WTC11 (cell line): Measurements from ENCODE around the gene LARP4. TPM values are rescaled to one million over a fixed set of nuclear protein-coding genes. Genes with fewer than 3 reads are reported as not detected.
"Not testable (repeated sequence)": the region's sequence is repeated elsewhere in the genome, so short reads cannot be mapped to it uniquely, and the experiment has no call there.

Experiments
- ATAC-seq: fragments of 200-7000 bp; cut with Tn5 transposase; 2 replicates; pipeline ENCODE4 v1.10.0; 2021; ENCODE audit warnings: mild to moderate bottlenecking, moderate library complexity
- CTCF ChIA-PET: fragments of 300-600 bp; sonication (Branson Sonifier 250); formaldehyde crosslinking; loops from one replicate; lab custom pipeline; 2021; ENCODE audit warnings: antibody characterized with exemption; lab: Charles Lee
- POLR2A ChIA-PET: fragments of 350-600 bp; sonication (Branson Sonifier 250); formaldehyde crosslinking; loops from one replicate; lab custom pipeline; 2021; ENCODE audit warnings: antibody characterized with exemption; lab: Charles Lee
- DNase-seq: peaks from one replicate; pipeline ENCODE4 v3.0.0; 2021; ENCODE audit warnings: low spot score
- H3K27ac Mint-ChIP-seq: 2 replicates; pipeline ENCODE4 v1.8.0; 2021; ENCODE audit warnings: mixed read lengths
- H3K27me3 Mint-ChIP-seq: 2 replicates; pipeline ENCODE4 v1.8.0; 2021; ENCODE audit warnings: low read depth, mild to moderate bottlenecking, moderate library complexity, mixed read lengths
- H3K36me3 Mint-ChIP-seq: 2 replicates; pipeline ENCODE4 v1.8.0; 2021; ENCODE audit warnings: mixed read lengths
- H3K4me1 Mint-ChIP-seq: 2 replicates; pipeline ENCODE4 v1.8.0; 2022; ENCODE audit warnings: mixed read lengths
- H3K4me3 Mint-ChIP-seq: 2 replicates; pipeline ENCODE4 v1.8.0; 2021; ENCODE audit warnings: mild to moderate bottlenecking, moderate library complexity, mixed read lengths
- H3K9me3 Mint-ChIP-seq: 2 replicates; pipeline ENCODE4 v1.8.0; 2021; ENCODE audit warnings: mixed read lengths
- CREB1 ChIP-seq: sonication (generic); formaldehyde crosslinking; IDR thresholded peaks from 2 replicates; pipeline ENCODE4 v1.8.0; 2023; ENCODE audit warnings: mild to moderate bottlenecking, missing genetic modification reagents
- FOXK1 ChIP-seq: sonication (generic); formaldehyde crosslinking; IDR thresholded peaks from 2 replicates; pipeline ENCODE4 v1.8.0; 2022; ENCODE audit warnings: mild to moderate bottlenecking, moderate library complexity, missing genetic modification reagents
- FOXP1 ChIP-seq: sonication (generic); formaldehyde crosslinking; IDR thresholded peaks from 2 replicates; pipeline ENCODE4 v1.8.0; 2022; ENCODE audit warnings: missing genetic modification reagents, mild to moderate bottlenecking, moderate library complexity, borderline replicate concordance
- HMGA2 ChIP-seq: fragments of 250-450 bp; sonication (Bioruptor Pico); IDR thresholded peaks from 2 replicates; pipeline ENCODE4 v1.4.0; 2021; ENCODE audit warnings: mild to moderate bottlenecking, moderate library complexity
- IRF2 ChIP-seq: sonication (generic); formaldehyde crosslinking; IDR thresholded peaks from 2 replicates; pipeline ENCODE4 v1.8.0; 2022; ENCODE audit warnings: low read depth, missing genetic modification reagents, borderline replicate concordance
- NFE2L1 ChIP-seq: sonication (generic); formaldehyde crosslinking; IDR thresholded peaks from 2 replicates; pipeline ENCODE4 v1.8.1; 2023; ENCODE audit warnings: missing genetic modification reagents
- PRRX2 ChIP-seq: fragments of 250-450 bp; sonication (Bioruptor Pico); IDR thresholded peaks from 2 replicates; pipeline ENCODE4 v1.8.0; 2021; ENCODE audit warnings: mild to moderate bottlenecking
- SMAD3 ChIP-seq: sonication (generic); formaldehyde crosslinking; IDR thresholded peaks from 2 replicates; pipeline ENCODE4 v1.8.0; 2022; ENCODE audit warnings: missing genetic modification reagents, mild to moderate bottlenecking, borderline replicate concordance
- TP53 ChIP-seq: sonication (generic); formaldehyde crosslinking; IDR thresholded peaks from 2 replicates; pipeline ENCODE4 v1.8.1; 2023; ENCODE audit warnings: mild to moderate bottlenecking, missing genetic modification reagents
- ZNF219 ChIP-seq: sonication (generic); formaldehyde crosslinking; IDR thresholded peaks from 2 replicates; pipeline ENCODE4 v1.8.0; 2023; ENCODE audit warnings: missing genetic modification reagents, mild to moderate bottlenecking, borderline replicate concordance
- ZNF232 ChIP-seq: sonication (generic); formaldehyde crosslinking; IDR thresholded peaks from 2 replicates; pipeline ENCODE4 v1.8.0; 2022; ENCODE audit warnings: mild to moderate bottlenecking, missing genetic modification reagents
- ZNF671 ChIP-seq: fragments of 250-450 bp; sonication (Bioruptor Pico); IDR thresholded peaks from 2 replicates; pipeline ENCODE4 v1.8.0; 2021; ENCODE audit warnings: mild to moderate bottlenecking
- total RNA-seq: library from RNA; stranded (reverse); gene quantifications from 3 replicates; pipeline ENCODE4 v1.2.3, GENCODE V29; 2021
- TF ChIP-seq, protein P1 (sequence below): fragments of 250-450 bp; sonication (Bioruptor Pico); IDR thresholded peaks from 2 replicates; pipeline ENCODE4 v1.9.0; 2021; ENCODE audit warnings: mild to moderate bottlenecking, borderline replicate concordance
- TF ChIP-seq, protein P2 (sequence below): sonication (generic); formaldehyde crosslinking; IDR thresholded peaks from 2 replicates; pipeline ENCODE4 v1.8.0; 2023; ENCODE audit warnings: mild to moderate bottlenecking, missing genetic modification reagents
- TF ChIP-seq, protein P3 (sequence below): sonication (generic); formaldehyde crosslinking; IDR thresholded peaks from 2 replicates; pipeline ENCODE4 v1.8.1; 2023; ENCODE audit warnings: mild to moderate bottlenecking, missing genetic modification reagents, borderline replicate concordance
- TF ChIP-seq, protein P4 (sequence below): sonication (generic); formaldehyde crosslinking; conservative IDR thresholded peaks from 2 replicates; pipeline ENCODE4 v1.8.1; 2023; ENCODE audit warnings: mild to moderate bottlenecking, low read depth, missing genetic modification reagents, moderate library complexity
- TF ChIP-seq, protein P5 (sequence below): fragments of 250-450 bp; sonication (Bioruptor Pico); IDR thresholded peaks from 2 replicates; pipeline ENCODE4 v2.1.2; 2022; ENCODE audit warnings: mild to moderate bottlenecking, moderate library complexity
- TF ChIP-seq, protein P6 (sequence below): sonication (generic); formaldehyde crosslinking; IDR thresholded peaks from 2 replicates; pipeline ENCODE4 v1.8.1; 2023; ENCODE audit warnings: mild to moderate bottlenecking, missing genetic modification reagents, moderate library complexity

The LARP4 gene
- total RNA-seq, 1 experiment from 2014 or later, result 73.9 TPM

DNA sequence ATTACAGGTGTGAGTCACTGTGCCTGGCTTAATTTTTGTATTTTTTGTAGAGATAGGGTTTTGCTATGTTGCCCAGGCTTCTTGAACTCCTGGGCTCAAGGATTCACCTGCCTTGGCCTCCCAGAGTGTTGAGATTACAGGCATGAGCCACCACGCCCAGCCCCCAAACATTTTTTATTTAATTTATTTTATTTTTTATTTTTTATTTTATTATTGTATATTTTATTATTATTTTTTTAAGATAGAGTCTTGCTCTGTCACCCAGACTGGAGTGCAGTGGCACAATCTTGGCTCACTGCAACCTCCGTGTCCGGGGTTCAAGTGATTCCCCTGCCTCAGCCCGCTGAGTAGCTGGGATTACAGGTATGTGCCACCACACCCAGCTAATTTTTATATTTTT, 121.1 kb downstream of the LARP4 start:
- ChIA-PET CTCF (interaction anchor here (0.7 to 1.2 kb wide), 2 partner anchors 9 to 424 kb away, joined by 4 read pairs; no protein-coding TSS in a partner anchor), POLR2A (interaction anchor here (0.7 kb wide), 1 partner anchor 394 kb away, joined by 5 read pairs; no protein-coding TSS in a partner anchor)
- H3K36me3 Mint-ChIP-seq, ATAC-seq, H3K27ac Mint-ChIP-seq, H3K4me3 Mint-ChIP-seq, H3K27me3 Mint-ChIP-seq, DNase-seq, H3K9me3 Mint-ChIP-seq: not testable (repeated sequence)
- peaks cover 16% of the 10 kb centered on the region for H3K4me1 Mint-ChIP-seq
- peak; percentile 94 for TF ChIP-seq HMGA2 (CRISPR knock-in tag)

DNA sequence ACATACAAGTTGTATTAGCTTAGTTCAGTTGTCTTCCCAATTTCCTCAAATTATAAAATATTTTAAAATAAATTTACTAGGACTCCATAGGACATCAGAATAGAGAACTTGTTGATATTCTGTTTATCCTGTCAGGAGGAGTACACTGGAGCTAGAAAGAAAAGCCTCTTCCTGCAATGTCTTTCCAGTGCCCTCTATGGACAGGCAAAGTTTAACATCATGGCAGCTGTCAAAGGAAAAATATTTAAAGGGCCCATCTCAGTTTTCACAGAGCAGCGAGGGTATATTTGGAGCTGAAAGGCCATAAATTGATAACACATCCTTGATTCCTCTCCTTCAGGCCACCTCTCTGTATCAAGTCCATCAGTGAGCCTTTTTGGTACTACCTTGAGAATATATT, 123.1 kb downstream of the LARP4 start:
- no peaks in the 10 kb centered on the region for H3K27me3 Mint-ChIP-seq
- TF ChIP-seq ZNF671 (CRISPR knock-in tag) (no peak), FOXK1 (CRISPR knock-in tag) (no peak), TP53 (CRISPR knock-in tag) (no peak), NFE2L1 (no peak), ZNF219 (CRISPR knock-in tag) (no peak), PRRX2 (CRISPR knock-in tag) (no peak), FOXP1 (no peak), IRF2 (CRISPR knock-in tag) (no peak), ZNF232 (CRISPR knock-in tag) (no peak), SMAD3 (CRISPR knock-in tag) (no peak), CREB1 (no peak)
- TF ChIP-seq, protein P1, sequence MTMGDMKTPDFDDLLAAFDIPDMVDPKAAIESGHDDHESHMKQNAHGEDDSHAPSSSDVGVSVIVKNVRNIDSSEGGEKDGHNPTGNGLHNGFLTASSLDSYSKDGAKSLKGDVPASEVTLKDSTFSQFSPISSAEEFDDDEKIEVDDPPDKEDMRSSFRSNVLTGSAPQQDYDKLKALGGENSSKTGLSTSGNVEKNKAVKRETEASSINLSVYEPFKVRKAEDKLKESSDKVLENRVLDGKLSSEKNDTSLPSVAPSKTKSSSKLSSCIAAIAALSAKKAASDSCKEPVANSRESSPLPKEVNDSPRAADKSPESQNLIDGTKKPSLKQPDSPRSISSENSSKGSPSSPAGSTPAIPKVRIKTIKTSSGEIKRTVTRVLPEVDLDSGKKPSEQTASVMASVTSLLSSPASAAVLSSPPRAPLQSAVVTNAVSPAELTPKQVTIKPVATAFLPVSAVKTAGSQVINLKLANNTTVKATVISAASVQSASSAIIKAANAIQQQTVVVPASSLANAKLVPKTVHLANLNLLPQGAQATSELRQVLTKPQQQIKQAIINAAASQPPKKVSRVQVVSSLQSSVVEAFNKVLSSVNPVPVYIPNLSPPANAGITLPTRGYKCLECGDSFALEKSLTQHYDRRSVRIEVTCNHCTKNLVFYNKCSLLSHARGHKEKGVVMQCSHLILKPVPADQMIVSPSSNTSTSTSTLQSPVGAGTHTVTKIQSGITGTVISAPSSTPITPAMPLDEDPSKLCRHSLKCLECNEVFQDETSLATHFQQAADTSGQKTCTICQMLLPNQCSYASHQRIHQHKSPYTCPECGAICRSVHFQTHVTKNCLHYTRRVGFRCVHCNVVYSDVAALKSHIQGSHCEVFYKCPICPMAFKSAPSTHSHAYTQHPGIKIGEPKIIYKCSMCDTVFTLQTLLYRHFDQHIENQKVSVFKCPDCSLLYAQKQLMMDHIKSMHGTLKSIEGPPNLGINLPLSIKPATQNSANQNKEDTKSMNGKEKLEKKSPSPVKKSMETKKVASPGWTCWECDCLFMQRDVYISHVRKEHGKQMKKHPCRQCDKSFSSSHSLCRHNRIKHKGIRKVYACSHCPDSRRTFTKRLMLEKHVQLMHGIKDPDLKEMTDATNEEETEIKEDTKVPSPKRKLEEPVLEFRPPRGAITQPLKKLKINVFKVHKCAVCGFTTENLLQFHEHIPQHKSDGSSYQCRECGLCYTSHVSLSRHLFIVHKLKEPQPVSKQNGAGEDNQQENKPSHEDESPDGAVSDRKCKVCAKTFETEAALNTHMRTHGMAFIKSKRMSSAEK (CRISPR knock-in tag), result no peak
- TF ChIP-seq, protein P2, sequence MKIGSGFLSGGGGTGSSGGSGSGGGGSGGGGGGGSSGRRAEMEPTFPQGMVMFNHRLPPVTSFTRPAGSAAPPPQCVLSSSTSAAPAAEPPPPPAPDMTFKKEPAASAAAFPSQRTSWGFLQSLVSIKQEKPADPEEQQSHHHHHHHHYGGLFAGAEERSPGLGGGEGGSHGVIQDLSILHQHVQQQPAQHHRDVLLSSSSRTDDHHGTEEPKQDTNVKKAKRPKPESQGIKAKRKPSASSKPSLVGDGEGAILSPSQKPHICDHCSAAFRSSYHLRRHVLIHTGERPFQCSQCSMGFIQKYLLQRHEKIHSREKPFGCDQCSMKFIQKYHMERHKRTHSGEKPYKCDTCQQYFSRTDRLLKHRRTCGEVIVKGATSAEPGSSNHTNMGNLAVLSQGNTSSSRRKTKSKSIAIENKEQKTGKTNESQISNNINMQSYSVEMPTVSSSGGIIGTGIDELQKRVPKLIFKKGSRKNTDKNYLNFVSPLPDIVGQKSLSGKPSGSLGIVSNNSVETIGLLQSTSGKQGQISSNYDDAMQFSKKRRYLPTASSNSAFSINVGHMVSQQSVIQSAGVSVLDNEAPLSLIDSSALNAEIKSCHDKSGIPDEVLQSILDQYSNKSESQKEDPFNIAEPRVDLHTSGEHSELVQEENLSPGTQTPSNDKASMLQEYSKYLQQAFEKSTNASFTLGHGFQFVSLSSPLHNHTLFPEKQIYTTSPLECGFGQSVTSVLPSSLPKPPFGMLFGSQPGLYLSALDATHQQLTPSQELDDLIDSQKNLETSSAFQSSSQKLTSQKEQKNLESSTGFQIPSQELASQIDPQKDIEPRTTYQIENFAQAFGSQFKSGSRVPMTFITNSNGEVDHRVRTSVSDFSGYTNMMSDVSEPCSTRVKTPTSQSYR (CRISPR knock-in tag), result no peak
- TF ChIP-seq, protein P3, sequence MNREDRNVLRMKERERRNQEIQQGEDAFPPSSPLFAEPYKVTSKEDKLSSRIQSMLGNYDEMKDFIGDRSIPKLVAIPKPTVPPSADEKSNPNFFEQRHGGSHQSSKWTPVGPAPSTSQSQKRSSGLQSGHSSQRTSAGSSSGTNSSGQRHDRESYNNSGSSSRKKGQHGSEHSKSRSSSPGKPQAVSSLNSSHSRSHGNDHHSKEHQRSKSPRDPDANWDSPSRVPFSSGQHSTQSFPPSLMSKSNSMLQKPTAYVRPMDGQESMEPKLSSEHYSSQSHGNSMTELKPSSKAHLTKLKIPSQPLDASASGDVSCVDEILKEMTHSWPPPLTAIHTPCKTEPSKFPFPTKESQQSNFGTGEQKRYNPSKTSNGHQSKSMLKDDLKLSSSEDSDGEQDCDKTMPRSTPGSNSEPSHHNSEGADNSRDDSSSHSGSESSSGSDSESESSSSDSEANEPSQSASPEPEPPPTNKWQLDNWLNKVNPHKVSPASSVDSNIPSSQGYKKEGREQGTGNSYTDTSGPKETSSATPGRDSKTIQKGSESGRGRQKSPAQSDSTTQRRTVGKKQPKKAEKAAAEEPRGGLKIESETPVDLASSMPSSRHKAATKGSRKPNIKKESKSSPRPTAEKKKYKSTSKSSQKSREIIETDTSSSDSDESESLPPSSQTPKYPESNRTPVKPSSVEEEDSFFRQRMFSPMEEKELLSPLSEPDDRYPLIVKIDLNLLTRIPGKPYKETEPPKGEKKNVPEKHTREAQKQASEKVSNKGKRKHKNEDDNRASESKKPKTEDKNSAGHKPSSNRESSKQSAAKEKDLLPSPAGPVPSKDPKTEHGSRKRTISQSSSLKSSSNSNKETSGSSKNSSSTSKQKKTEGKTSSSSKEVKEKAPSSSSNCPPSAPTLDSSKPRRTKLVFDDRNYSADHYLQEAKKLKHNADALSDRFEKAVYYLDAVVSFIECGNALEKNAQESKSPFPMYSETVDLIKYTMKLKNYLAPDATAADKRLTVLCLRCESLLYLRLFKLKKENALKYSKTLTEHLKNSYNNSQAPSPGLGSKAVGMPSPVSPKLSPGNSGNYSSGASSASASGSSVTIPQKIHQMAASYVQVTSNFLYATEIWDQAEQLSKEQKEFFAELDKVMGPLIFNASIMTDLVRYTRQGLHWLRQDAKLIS (CRISPR knock-in tag), result no peak
- TF ChIP-seq, protein P4, sequence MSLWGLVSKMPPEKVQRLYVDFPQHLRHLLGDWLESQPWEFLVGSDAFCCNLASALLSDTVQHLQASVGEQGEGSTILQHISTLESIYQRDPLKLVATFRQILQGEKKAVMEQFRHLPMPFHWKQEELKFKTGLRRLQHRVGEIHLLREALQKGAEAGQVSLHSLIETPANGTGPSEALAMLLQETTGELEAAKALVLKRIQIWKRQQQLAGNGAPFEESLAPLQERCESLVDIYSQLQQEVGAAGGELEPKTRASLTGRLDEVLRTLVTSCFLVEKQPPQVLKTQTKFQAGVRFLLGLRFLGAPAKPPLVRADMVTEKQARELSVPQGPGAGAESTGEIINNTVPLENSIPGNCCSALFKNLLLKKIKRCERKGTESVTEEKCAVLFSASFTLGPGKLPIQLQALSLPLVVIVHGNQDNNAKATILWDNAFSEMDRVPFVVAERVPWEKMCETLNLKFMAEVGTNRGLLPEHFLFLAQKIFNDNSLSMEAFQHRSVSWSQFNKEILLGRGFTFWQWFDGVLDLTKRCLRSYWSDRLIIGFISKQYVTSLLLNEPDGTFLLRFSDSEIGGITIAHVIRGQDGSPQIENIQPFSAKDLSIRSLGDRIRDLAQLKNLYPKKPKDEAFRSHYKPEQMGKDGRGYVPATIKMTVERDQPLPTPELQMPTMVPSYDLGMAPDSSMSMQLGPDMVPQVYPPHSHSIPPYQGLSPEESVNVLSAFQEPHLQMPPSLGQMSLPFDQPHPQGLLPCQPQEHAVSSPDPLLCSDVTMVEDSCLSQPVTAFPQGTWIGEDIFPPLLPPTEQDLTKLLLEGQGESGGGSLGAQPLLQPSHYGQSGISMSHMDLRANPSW (CRISPR knock-in tag), result no peak
- TF ChIP-seq, protein P5, sequence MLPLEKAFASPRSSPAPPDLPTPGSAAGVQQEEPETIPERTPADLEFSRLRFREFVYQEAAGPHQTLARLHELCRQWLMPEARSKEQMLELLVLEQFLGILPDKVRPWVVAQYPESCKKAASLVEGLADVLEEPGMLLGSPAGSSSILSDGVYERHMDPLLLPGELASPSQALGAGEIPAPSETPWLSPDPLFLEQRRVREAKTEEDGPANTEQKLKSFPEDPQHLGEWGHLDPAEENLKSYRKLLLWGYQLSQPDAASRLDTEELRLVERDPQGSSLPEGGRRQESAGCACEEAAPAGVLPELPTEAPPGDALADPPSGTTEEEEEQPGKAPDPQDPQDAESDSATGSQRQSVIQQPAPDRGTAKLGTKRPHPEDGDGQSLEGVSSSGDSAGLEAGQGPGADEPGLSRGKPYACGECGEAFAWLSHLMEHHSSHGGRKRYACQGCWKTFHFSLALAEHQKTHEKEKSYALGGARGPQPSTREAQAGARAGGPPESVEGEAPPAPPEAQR (CRISPR knock-in tag), result no peak
- TF ChIP-seq, protein P6, sequence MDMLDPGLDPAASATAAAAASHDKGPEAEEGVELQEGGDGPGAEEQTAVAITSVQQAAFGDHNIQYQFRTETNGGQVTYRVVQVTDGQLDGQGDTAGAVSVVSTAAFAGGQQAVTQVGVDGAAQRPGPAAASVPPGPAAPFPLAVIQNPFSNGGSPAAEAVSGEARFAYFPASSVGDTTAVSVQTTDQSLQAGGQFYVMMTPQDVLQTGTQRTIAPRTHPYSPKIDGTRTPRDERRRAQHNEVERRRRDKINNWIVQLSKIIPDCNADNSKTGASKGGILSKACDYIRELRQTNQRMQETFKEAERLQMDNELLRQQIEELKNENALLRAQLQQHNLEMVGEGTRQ (CRISPR knock-in tag), result no peak
- ChIA-PET CTCF (interaction anchor here (1.0 to 1.4 kb wide), 4 partner anchors 14 to 116 kb away, joined by 3 to 4 read pairs (median 4); no protein-coding TSS in a partner anchor), POLR2A (interaction anchor here (0.5 to 0.6 kb wide), 3 partner anchors 10 to 254 kb away, joined by 3 to 5 read pairs (median 3); no protein-coding TSS in a partner anchor)
- peaks cover 17% of the 10 kb centered on the region for H3K4me1 Mint-ChIP-seq
- H3K36me3 Mint-ChIP-seq, result no peaks in the 10 kb centered on the region; the same call in 1 of the 2 replicates
- H3K4me3 Mint-ChIP-seq, result no peak overlapping the region
- DNase-seq (no peak), ATAC-seq (no peak)
- H3K27ac Mint-ChIP-seq, result no peak overlapping the region
- no peaks in the 10 kb centered on the region for H3K9me3 Mint-ChIP-seq
